Astrocyte of the hippocampus (primary cell): Measurements from ENCODE around the gene MLLT6.

Source experiments
- DNase-seq: peaks from one replicate; pipeline ENCODE4 v3.0.0; 2011; ENCODE audit warnings: low read depth, low spot score

MLLT6 gene

DNA sequence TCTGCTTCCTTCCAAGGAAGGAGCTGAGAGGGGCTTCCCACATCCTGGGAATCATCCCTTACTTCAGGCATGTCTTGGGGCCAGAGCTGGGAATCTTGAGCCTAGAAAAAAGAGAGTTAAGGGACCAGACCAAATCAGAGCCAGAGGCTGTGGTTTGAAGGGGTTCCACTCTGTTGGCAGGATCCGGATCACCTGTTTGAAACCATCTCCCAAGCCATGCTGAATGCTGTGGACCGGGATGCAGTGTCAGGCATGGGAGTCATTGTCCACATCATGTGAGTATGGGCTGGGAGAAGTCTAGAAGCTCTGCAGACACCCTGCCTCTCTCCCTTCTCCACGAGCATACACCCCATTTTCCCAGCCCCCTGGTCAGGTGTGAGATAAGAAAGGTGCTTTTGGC lies 57.2 kb downstream of the MLLT6 start:
- no peak for DNase-seq

- no peak for DNase-seq
These were observed 61.3 kb downstream of the MLLT6 start for GRCh38 chr17:38766341-38766740.

DNA sequence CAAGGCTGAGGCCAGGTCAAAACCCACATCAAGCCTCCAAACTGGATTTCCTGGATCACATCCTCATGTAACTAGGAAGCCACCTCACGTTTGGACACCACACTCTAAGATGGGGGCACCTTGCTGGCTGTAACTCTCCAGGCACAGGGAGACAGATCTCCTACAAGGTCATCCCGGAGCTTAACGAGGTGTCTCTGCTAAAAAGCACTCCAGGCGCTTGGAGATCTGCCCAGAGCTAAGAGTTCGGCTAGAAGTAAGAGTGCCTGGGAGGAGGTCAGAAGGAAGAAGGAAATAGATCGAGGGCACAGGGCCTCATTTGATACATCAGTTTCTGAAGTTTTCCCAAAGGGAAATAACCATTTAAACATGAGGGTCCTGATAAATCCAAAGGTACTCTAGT lies 63.3 kb downstream of the MLLT6 start:
- DNase-seq, result no peak

- DNase-seq, result no peak
These were observed 68.2 kb downstream of the MLLT6 start for GRCh38 chr17:38773258-38773657.

DNA sequence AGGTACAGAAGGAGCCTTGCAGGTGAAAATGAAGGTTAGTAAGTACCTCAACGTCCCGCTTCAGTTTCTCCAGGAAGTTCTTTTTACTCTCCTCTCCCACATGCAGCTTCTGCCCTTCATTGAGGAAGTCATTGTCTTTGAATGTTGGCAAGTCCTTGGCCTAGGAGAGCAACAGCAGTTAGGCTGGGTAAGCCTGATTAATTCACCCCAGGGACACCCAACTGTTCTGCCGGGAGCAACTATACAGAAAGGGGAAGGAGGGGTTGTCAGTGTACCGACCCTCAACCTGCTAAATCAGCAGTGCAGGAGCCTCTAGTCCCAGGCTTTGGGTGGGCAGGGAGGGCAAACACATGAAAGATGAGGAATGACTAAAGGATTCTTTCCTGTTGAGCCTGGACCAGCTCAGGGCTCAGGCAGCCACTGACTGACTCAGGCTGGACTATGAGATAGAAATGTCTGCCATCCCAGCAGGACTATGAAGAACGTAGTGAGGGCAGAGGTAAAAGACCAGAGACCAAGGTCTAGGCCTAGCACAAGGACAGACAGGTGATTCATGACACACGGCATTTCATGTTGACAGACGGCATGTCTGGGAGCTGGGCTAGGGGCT lies 72.7 kb downstream of the MLLT6 start:
- no peak for DNase-seq
